Measurements from ENCODE around the gene ACAP1. TPM values are rescaled to one million over a fixed set of nuclear protein-coding genes. Genes with fewer than 3 reads are reported as not detected.

Gene ACAP1
- total and polyA plus RNA-seq, 9 of the 15 experiments (the other 6 are each of a cell fraction or from before 2014, with no cell fraction given), result 0.15 to 8.5 (median 2.4) TPM

DNA sequence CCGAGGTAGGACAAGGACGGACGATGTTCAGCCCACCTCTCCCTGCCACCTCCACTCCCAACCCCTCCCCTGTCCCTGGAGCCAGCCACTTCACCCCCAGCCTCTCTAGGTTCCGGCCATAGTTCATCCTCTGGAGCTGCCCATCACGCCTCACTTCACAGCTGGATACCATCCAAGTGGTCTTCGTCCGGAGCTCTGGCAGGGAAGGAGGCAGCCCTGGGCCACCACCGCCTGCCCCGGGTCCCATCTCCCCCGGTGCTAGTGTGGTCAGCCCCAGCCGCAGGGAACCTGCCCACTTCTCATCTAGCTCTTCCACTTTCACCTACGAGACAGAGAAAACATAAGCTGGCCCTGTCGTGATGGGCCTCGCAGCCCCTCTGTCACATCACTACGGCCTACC, 14.9 kb upstream of the ACAP1 start (continued):
- TF ChIP-seq, protein P1, sequence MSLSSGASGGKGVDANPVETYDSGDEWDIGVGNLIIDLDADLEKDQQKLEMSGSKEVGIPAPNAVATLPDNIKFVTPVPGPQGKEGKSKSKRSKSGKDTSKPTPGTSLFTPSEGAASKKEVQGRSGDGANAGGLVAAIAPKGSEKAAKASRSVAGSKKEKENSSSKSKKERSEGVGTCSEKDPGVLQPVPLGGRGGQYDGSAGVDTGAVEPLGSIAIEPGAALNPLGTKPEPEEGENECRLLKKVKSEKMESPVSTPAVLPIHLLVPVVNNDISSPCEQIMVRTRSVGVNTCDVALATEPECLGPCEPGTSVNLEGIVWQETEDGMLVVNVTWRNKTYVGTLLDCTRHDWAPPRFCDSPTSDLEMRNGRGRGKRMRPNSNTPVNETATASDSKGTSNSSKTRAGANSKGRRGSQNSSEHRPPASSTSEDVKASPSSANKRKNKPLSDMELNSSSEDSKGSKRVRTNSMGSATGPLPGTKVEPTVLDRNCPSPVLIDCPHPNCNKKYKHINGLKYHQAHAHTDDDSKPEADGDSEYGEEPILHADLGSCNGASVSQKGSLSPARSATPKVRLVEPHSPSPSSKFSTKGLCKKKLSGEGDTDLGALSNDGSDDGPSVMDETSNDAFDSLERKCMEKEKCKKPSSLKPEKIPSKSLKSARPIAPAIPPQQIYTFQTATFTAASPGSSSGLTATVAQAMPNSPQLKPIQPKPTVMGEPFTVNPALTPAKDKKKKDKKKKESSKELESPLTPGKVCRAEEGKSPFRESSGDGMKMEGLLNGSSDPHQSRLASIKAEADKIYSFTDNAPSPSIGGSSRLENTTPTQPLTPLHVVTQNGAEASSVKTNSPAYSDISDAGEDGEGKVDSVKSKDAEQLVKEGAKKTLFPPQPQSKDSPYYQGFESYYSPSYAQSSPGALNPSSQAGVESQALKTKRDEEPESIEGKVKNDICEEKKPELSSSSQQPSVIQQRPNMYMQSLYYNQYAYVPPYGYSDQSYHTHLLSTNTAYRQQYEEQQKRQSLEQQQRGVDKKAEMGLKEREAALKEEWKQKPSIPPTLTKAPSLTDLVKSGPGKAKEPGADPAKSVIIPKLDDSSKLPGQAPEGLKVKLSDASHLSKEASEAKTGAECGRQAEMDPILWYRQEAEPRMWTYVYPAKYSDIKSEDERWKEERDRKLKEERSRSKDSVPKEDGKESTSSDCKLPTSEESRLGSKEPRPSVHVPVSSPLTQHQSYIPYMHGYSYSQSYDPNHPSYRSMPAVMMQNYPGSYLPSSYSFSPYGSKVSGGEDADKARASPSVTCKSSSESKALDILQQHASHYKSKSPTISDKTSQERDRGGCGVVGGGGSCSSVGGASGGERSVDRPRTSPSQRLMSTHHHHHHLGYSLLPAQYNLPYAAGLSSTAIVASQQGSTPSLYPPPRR (CRISPR knock-in tag; IDR thresholded peaks at IDR 0.05; ENCODE audit: borderline replicate concordance), result no peak
- TF ChIP-seq, protein P2, sequence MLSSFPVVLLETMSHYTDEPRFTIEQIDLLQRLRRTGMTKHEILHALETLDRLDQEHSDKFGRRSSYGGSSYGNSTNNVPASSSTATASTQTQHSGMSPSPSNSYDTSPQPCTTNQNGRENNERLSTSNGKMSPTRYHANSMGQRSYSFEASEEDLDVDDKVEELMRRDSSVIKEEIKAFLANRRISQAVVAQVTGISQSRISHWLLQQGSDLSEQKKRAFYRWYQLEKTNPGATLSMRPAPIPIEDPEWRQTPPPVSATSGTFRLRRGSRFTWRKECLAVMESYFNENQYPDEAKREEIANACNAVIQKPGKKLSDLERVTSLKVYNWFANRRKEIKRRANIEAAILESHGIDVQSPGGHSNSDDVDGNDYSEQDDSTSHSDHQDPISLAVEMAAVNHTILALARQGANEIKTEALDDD (IDR thresholded peaks at IDR 0.05), result no peak

- Histone ChIP-seq H3K9me3 (replicated peaks; ENCODE audit: control insufficient read depth, insufficient read depth, low read depth, low read length) (no peaks in the 10 kb centered on the region), H3K4me3 (no peak overlapping the region), H4K20me1 (replicated peaks; ENCODE audit: control insufficient read depth, insufficient read depth, low read length) (no peaks in the 10 kb centered on the region), H3K79me2 (ENCODE audit: control insufficient read depth, insufficient read depth, low read length) (peaks cover 3% of the 10 kb centered on the region; the same call in 2 of the 3 replicates), H3K27me3 (ENCODE audit: control insufficient read depth in 2 of 2, insufficient read depth in 2 of 2, low read length in 2 of 2) (no peaks in the 10 kb centered on the region), H2AFZ (ENCODE audit: low read depth, low read length) (no peak overlapping the region), H3K9ac (ENCODE audit: insufficient read depth in 1 of 2, low read depth in 2 of 2, low read length in 2 of 2) (no peak overlapping the region; a peak in 1 of 4 replicates), H3K4me1 (replicated peaks in 1 of 2; ENCODE audit: control insufficient read depth in 2 of 2, insufficient read depth in 2 of 2, low read length in 2 of 2) (peaks cover 0 to 17% of the 10 kb centered on the region in 2 experiments; a peak in 2 of 5 replicates), H3K27ac (ENCODE audit: extremely low read depth, low read depth, low read length) (no peak overlapping the region), H3K36me3 (ENCODE audit: control insufficient read depth, insufficient read depth, low read length) (peaks cover 81% of the 10 kb centered on the region; the same call in 2 of the 3 replicates), H3K4me2 (ENCODE audit: insufficient read depth, low read length) (no peak overlapping the region), H3K9me1 (ENCODE audit: control insufficient read depth, insufficient read depth, low read length) (no peaks in the 10 kb centered on the region)
- intact Hi-C loops (cut with micrococcal nuclease) (no loop called here), in situ Hi-C loops (cut with MboI) (no loop called here)
- CTCF ChIA-PET (ENCODE audit: low intra/inter-chr PET ratio), result interaction anchor here (2.4 kb wide), 1 partner anchor 23 kb away, joined by 13 read pairs; no protein-coding TSS in a partner anchor
- ATAC-seq, result no peak
- WGBS (ENCODE audit: insufficient coverage, low coverage, missing lambda C conversion rate), result 97% methylated on average over 8 of the region's 22 CpGs
- POLR2A ChIA-PET, result no interaction called here
- no peak for FAIRE-seq
- no peak for DNase-seq (ENCODE audit: extremely low read depth in 1 of 4, low spot score in 3 of 4)
- no TSS peak for BruUV-seq (replicated peaks)
- TF ChIP-seq ZNF644 (tag; IDR thresholded peaks at IDR 0.05; ENCODE audit: low read depth) (no peak), ZNF140 (CRISPR knock-in tag; IDR thresholded peaks at IDR 0.05) (no peak), RNF2 (IDR thresholded peaks at IDR 0.05) (no peak), CBFA2T3 (IDR thresholded peaks at IDR 0.05) (no peak), MBD2 (IDR thresholded peaks at IDR 0.05; ENCODE audit: borderline replicate concordance, low read depth) (no peak), ZNF263 (CRISPR knock-in tag; IDR thresholded peaks at IDR 0.05; ENCODE audit: borderline replicate concordance) (no peak), ZNF311 (CRISPR knock-in tag; IDR thresholded peaks at IDR 0.05) (no peak), CBX8 (IDR thresholded peaks at IDR 0.05; ENCODE audit: borderline replicate concordance, extremely low read depth, low read depth, low read length, poor library complexity, severe bottlenecking) (no peak), JUND (IDR thresholded peaks at IDR 0.05; ENCODE audit: borderline replicate concordance, low read depth, low read length) (no peak), JUND (tag; IDR thresholded peaks at IDR 0.05; ENCODE audit: borderline replicate concordance, low read depth, low read length) (no peak)
These were observed 13.7 kb upstream of the ACAP1 start for GRCh38 chr17:7322520-7323194.

Data from K562 (cell line).